GM19395 (cell line): ENCODE measurements around the gene TRIOBP.

Experiments used
- ATAC-seq: cut with Tn5 transposase; IDR thresholded peaks from one replicate; pipeline ENCODE4 v1.9.1; 2021; ENCODE audit warnings: mild to moderate bottlenecking, moderate library complexity; ENCODE audit not compliant: unreplicated experiment

TRIOBP gene

GRCh38 chr22:37804352-37804880, 107.6 kb downstream of the TRIOBP start:
- no peak for ATAC-seq

DNA sequence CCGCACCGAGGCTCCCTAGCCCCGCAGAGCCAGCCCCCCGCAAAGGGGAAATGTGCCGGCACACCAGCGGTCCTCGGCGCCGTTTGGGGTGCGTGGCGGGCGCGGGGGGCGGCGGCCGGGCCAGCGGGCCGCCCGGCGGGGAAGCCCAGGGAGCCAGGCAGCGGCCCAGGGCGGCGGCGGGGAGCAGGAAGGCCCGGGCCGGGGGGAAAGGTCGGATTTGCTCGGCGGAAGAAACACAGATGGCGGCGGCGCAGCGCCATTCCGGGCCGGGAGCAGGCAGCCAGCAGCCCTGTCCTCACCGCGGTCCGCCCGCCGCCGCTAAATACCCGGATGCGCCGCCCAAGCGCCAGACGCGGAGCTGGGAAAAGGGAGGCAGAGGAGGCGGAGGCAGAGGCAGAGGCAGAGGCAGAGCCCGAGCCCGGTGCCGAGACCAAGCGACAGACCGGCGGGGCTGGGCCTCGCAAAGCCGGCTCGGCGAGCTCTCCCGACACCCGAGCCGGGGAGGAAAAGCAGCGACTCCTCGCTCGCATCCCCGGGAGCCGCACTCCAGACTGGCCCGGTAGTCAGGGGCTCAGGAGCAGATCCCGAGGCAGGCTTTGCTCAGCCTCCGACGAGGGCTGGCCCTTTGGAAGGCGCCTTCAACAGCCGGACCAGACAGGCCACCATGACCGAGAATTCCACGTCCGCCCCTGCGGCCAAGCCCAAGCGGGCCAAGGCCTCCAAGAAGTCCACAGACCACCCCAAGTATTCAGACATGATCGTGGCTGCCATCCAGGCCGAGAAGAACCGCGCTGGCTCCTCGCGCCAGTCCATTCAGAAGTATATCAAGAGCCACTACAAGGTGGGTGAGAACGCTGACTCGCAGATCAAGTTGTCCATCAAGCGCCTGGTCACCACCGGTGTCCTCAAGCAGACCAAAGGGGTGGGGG, 108.3 kb downstream of the TRIOBP start:
- ATAC-seq: no peak

GRCh38 chr22:37805810-37806277, 109.0 kb downstream of the TRIOBP start:
- ATAC-seq: no peak

GRCh38 chr22:37806409-37807333, 109.8 kb downstream of the TRIOBP start:
- no peak for ATAC-seq

DNA sequence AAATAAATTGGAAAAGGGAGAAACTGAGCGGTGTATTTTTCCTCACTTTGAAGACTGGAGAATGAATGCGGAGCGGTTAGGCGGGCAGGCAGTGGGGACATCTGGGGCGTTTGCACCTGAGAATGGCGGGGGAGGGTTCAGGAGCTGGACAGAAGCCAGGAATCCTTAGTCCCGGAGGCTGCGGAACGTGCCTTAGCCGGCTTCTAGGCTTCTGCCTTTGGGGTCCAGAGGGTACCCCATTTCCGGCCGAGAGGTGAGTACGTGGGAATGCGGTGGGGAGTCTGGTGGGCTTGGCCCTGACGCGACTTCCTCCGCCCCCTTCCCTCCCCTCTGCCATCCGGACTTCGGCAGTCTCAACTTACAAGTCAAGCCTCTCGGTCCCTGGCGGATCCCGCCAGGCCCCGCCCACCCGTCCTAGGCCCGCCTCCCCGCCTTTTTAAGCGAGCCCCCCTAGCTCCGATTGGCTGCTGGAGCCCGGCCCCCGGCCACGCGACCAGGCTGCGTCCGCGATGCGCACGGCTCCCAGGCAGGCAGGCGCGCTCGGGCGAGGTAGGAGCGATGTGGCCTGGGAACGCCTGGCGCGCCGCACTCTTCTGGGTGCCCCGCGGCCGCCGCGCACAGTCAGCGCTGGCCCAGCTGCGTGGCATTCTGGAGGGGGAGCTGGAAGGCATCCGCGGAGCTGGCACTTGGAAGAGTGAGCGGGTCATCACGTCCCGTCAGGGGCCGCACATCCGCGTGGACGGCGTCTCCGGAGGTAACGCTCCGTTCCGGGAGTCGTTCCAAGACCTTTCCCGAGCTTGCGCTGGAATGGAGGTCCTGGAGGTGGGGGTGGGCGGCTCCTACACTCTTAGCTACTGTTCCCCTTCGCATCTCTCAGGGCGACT, 110.8 kb downstream of the TRIOBP start, which contains the start of gene GCAT:
GCAT (plus strand) TSS at position 525 of the 884 bp plus-strand sequence; CDS start at position 559, 34 bp downstream.
- ATAC-seq: peak; percentile 73

GRCh38 chr22:37808294-37808657, 111.4 kb downstream of the TRIOBP start:
- ATAC-seq: no peak

DNA sequence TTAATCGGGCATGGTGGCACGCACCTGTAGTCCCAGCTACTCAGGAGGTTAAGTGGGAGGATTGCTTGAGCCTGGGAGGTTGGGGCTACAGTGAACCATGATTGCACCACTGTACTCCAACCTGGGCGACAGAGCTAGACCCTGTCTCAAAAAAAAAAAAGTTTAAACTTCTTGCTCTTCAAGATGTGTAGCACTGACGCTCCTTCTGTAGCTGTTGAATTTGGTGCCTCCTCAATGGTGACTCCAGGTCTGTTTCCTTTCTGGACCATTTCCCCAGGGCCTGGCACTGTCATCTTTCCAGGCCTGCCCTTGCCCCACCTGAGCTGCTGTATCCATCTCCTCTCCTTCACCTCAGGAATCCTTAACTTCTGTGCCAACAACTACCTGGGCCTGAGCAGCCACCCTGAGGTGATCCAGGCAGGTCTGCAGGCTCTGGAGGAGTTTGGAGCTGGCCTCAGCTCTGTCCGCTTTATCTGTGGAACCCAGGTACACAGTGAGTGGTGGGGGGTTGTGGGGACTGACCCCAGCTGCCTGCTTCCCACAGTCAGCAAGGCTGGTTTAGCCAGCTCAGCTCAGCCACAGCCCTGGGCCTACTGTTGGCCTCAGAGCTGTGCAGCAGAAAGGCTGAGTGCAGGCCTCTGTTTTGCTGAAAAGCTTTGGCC, 113.0 kb downstream of the TRIOBP start:
- ATAC-seq: no peak

DNA sequence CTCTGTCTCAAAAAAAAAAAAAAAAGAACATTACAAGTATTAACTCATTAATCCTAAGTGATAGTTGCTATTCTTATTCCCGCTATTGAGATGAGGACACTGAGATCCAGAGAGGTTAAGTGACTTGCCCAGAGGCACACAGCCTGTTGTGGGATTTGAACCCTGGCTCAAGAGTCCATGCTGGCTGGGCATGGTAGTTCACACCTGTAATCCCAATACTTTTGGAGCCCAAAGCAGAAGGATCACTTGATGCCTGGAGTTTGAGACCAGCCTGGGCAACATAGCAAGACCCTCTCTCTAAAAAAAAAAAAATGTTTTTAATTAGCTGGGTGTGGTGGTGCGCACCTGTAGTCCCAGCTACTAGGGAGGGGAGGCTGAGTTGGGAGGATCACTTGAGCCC, 115.0 kb downstream of the TRIOBP start:
- ATAC-seq: no peak

GRCh38 chr22:37812869-37813678, 116.2 kb downstream of the TRIOBP start:
- no peak for ATAC-seq

DNA sequence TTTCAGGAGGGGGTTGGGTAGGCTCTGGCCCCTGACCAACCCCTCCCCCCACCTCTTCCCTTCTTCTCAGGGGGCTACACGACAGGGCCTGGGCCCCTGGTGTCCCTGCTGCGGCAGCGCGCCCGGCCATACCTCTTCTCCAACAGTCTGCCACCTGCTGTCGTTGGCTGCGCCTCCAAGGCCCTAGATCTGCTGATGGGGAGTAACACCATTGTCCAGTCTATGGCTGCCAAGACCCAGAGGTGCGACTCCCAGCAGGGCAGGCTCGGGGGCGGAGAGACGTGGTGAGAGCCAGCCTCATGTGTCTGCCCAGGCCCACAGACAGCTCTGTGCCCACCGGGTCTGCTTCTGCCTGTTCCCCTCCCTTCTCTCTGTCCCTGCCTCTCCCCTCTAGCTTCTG, 118.7 kb downstream of the TRIOBP start:
- ATAC-seq: no peak

- ATAC-seq: no peak
These were observed 119.8 kb downstream of the TRIOBP start for GRCh38 chr22:37816543-37817180.

DNA sequence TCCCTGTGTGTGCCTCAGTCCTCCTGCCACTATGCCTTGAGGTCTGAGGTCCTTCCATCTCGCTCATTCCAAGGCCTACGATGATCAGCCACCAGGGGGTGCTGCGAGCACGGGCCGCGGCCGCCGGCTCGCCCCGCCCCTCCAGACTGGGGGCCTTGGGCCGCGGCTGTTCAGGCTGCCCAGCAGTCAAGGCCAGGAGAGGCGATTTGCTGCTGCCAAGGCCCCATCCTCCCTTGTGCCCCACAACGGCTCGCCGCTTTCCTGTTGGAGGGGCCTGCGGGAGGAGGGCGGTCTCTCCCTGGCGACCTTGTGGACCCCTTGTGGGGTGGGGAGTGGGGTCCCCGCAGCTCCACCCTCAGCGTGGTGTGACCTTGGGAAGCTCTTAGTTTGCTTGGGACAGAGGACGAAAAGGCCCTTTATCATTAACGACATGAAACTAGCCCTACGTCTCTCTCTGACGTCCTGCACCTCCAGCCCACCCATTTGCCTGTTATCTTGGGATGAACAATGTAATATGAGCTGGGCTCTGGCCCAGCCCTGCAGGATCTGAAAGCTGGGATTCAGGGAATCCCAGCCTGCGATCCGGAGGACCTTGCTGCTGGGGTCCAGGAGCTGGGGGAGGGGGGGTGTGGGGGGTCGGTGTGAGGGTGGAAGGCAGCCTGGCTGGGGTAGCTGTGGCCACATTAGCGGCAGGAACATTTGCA, 121.0 kb downstream of the TRIOBP start:
- ATAC-seq: no peak

DNA sequence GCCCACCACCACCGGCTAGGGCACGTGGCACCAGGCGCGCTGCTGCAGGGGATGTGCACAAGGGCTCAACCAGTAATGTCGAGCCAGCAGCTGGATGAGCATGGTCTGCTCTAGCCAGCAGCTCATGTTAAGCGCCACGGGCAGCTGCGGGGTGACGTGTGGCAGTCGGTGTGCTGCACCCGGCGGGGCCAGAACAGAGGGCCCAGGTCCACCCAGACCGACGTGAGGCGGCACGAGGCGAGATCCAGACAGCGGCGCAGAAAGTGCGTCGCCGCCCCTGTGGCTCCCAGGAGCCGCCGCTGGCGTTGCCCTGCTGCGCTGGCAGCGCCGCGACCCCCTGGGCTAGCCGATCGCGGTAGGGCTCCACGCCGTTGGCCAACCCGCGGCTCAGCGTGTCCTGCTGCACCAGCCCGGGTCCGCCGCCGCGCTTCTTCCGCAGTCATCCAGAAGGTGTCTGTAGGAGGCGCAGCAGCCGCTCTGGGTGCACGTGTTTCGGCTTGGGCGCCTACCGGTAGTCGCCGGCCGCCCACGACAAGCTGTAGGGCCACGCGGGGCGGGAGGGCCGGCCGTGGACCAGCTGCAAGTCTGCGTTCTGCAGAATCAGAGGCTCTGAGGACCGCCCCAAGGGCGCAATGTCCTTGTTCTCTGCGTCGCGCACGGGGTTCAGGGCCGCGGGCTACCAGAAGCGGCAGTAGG, 121.7 kb downstream of the TRIOBP start:
- no peak for ATAC-seq

DNA sequence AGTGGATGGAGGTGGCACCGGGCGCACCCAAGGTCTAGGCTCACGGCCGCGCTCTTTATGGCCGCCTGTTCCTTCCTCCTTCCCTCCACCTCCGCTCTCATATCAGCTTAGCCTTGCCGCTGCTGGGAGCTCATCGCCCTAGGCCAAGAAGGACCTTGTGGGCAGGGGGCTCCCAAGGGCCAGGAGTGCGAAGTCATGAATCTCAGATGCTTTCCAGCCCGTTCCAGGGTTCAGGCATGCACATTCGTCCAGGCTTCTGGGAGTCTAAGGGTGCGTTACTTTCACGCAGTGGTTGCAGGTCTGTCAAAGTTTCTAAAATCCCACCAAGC, 122.2 kb downstream of the TRIOBP start:
- ATAC-seq: no peak

- ATAC-seq: no peak
These were observed 123.5 kb downstream of the TRIOBP start for GRCh38 chr22:37820350-37820749.

DNA sequence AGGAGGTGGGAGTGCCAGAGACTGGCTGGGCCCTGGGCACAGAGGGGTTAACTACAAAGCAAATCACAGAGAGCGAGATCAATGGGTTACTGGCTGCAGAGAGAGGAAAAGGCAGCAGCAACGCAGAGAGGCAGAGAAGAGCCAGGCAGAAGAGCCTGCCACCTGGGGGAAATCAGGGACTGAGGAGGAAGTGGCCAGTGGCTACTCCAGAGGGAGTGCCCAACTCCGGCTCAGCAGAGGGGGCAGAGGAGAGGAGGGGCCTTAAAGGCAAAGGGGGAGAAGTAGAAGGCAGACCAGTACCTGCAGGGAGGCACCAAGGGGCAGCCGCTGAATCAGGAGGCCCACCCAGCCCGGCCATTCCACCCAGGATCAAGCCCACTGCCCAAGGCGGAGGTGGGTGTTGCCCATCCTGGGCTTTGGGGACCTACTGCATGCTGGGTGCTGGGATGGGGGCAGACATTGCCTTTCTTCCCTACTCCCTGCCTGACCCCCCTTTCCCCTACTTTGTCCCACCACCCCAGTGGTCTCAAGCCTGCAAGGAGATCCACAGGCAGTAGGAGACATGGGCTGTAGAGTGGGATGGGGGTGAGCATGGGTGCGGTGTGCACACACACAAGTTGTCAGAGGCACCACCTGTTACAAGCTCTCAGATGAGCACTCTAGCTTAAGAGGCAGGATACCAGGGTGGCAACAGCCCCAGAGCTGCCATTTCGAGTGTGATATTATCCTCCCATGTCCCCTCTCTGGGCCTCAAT, 125.4 kb downstream of the TRIOBP start:
- no peak for ATAC-seq
